CD8-positive, alpha-beta memory T cell (primary cell): ENCODE data around the gene SNCG. TPM values are rescaled to one million over a fixed set of nuclear protein-coding genes. Genes with fewer than 3 reads are reported as not detected.
"Not testable (repeated sequence)": the region's sequence is repeated elsewhere in the genome, so short reads cannot be mapped to it uniquely, and the experiment has no call there.

Experiments used
- CTCF ChIA-PET: fragments of 350-600 bp; sonication (Branson Sonifier 250); formaldehyde crosslinking; loops from one replicate; lab custom pipeline; 2021; ENCODE audit warnings: antibody characterized with exemption; lab: Charles Lee
- POLR2A ChIA-PET: fragments of 350-600 bp; sonication (Branson Sonifier 250); formaldehyde crosslinking; loops from one replicate; lab custom pipeline; 2021; ENCODE audit warnings: antibody characterized with exemption; lab: Charles Lee
- DNase-seq, 5 donors: peaks; one replicate each; pipeline versions ENCODE4 v3.0.0 to v3.0.0-alpha.2; 2020 to 2022; ENCODE audit warnings: mixed read lengths in 1 of 5
- H3K27ac ChIP-seq: one replicate; pipeline ENCODE4 v1.7.0; 2013; ENCODE audit warnings: low read depth, mild to moderate bottlenecking, low read length, moderate library complexity
- H3K27me3 ChIP-seq: 2 replicates; pipeline ENCODE4 v1.7.0; 2013; ENCODE audit warnings: low read length, mild to moderate bottlenecking; ENCODE audit not compliant: insufficient read depth, poor library complexity, severe bottlenecking
- H3K36me3 ChIP-seq: 2 replicates; pipeline ENCODE4 v1.7.0; 2013; ENCODE audit warnings: mild to moderate bottlenecking, low read length, moderate library complexity; ENCODE audit not compliant: insufficient read depth
- H3K4me1 ChIP-seq: 2 replicates; pipeline ENCODE4 v1.7.0; 2013; ENCODE audit warnings: mild to moderate bottlenecking, low read length, moderate library complexity; ENCODE audit not compliant: insufficient read depth
- H3K4me3 ChIP-seq: 2 replicates; pipeline ENCODE4 v1.7.0; 2013; ENCODE audit warnings: mild to moderate bottlenecking, low read length
- H3K9me3 ChIP-seq: 2 replicates; pipeline ENCODE4 v1.7.0; 2013; ENCODE audit warnings: mild to moderate bottlenecking, low read length
- H3K27ac Mint-ChIP-seq, 8 donors: one replicate each; pipeline ENCODE4 v1.8.0; 2020 to 2021; ENCODE audit warnings: mixed read lengths in 8 of 8, mild to moderate bottlenecking in 6 of 8, inconsistent platforms in 3 of 8, moderate library complexity in 3 of 8
- H3K27me3 Mint-ChIP-seq, 2 donors: one replicate each; pipeline ENCODE4 v1.8.0; 2020 to 2021; ENCODE audit warnings: mixed read lengths in 2 of 2, mild to moderate bottlenecking in 1 of 2, moderate library complexity in 1 of 2
- H3K36me3 Mint-ChIP-seq, 3 donors: one replicate each; pipeline ENCODE4 v1.8.0; 2020 to 2021; ENCODE audit warnings: mixed read lengths in 3 of 3, inconsistent platforms in 1 of 3, mild to moderate bottlenecking in 1 of 3
- H3K4me1 Mint-ChIP-seq, 3 donors: one replicate each; pipeline ENCODE4 v1.8.0; 2020 to 2021; ENCODE audit warnings: mixed read lengths in 3 of 3, inconsistent platforms in 1 of 3, mild to moderate bottlenecking in 1 of 3
- H3K4me3 Mint-ChIP-seq, 7 donors: one replicate each; pipeline ENCODE4 v1.8.0; 2020 to 2021; ENCODE audit warnings: mixed read lengths in 7 of 7, mild to moderate bottlenecking in 6 of 7, moderate library complexity in 4 of 7, inconsistent platforms in 2 of 7
- H3K9me3 Mint-ChIP-seq, 5 donors: one replicate each; pipeline ENCODE4 v1.8.0; 2020 to 2022; ENCODE audit warnings: mixed read lengths in 5 of 5, mild to moderate bottlenecking in 3 of 5, moderate library complexity in 2 of 5, inconsistent platforms in 1 of 5
- polyA plus RNA-seq: library from polyadenylated mRNA; unstranded; fragments of 300-500 nt; fragmentation: Illumina TruSeq; gene quantifications from one replicate; pipeline ENCODE4 v1.2.3, GENCODE V29; 2021
- total RNA-seq, 2 experiments: library from RNA; stranded (reverse); gene quantifications; one replicate each; pipeline ENCODE4 v1.2.3, GENCODE V29; 2021

SNCG gene
- total and polyA plus RNA-seq, 3 experiments from 2014 or later: not detected

DNA sequence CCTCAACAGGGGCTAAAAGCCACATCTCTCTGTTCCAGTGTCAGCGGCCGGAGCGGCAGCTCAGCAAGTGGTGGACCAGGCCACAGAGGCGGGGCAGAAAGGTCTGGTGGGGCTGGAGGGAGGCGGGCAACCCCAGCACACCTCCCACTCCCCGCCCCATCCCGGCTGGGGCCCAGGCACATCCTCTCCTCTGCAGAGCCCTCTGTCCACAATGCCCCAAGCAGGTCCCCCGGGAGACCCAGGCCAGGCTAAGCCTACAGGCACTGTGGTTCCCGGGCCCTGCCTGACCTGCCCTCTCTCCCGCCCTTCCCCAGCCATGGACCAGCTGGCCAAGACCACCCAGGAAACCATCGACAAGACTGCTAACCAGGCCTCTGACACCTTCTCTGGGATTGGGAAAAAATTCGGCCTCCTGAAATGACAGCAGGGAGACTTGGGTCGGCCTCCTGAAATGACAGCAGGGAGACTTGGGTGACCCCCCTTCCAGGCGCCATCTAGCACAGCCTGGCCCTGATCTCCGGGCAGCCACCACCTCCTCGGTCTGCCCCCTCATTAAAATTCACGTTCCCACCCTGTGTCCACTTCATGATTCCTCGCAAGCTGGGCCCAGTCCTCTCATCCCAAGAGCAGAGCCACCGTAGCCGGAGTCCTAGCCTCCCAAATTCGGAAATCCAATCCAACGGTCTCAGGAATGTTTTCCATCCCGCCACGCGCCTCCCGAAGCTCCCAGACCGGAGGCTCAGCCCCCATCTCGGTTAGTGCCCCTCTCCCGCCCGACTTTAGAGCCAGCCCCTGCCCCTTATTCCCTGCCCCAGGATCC, 12.0 kb downstream of the SNCG start:
- Mint-ChIP-seq H3K27me3 (peaks cover 0 to 2% of the 10 kb centered on the region in 2 donors), H3K27ac (peak overlapping the region; percentile 74 to 97 (median 89)), H3K4me1 (peaks cover 28 to 55% (median 38%) of the 10 kb centered on the region in 3 donors), H3K9me3 (no peaks in the 10 kb centered on the region), H3K36me3 (no peaks in the 10 kb centered on the region), H3K4me3 (peak overlapping the region; percentile 76 to 92 (median 82))
- peaks cover 46% of the 10 kb centered on the region for H3K4me1 ChIP-seq
- H3K27ac ChIP-seq: peak overlapping the region; percentile 61
- H3K4me3 ChIP-seq: peak overlapping the region; percentile 71
- no peaks in the 10 kb centered on the region for H3K36me3 ChIP-seq
- H3K27me3 ChIP-seq: no peaks in the 10 kb centered on the region
- no peaks in the 10 kb centered on the region for H3K9me3 ChIP-seq
- ChIA-PET CTCF (interaction anchor here (1.0 to 5.5 kb wide), 4 partner anchors 14 to 31 kb away, joined by 4 to 61 read pairs (median 6); partner anchors contain the start of gene MMRN2), POLR2A (interaction anchor here (0.6 to 1.3 kb wide), 10 partner anchors 10 to 1854 kb away, joined by 3 to 9 read pairs (median 4); partner anchors contain the start of genes ATAD1, BMPR1A, GLUD1 and SHLD2)
- no peak for DNase-seq

DNA sequence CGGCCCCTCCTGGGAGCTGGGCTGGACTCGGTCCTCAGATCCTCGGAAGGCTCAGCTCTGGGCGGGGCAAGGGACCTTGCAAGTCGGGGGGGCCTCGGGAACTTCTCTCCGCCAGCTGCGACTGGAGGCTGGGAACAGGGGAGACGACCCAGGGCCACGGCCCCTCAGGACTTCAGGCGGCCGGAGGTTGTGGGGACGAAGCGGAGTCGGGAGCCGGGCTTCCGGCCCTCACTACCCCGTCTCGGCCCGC, 12.5 kb downstream of the SNCG start:
- Mint-ChIP-seq H3K27me3 (peaks cover 0 to 2% of the 10 kb centered on the region in 2 donors), H3K36me3 (no peaks in the 10 kb centered on the region), H3K4me3 (peak overlapping the region; percentile 76 to 92 (median 82)), H3K9me3 (no peaks in the 10 kb centered on the region), H3K4me1 (peaks cover 24 to 50% (median 33%) of the 10 kb centered on the region in 3 donors), H3K27ac (peak overlapping the region; percentile 74 to 97 (median 89))
- ChIA-PET POLR2A (interaction anchor here (0.6 to 1.3 kb wide), 10 partner anchors 10 to 1854 kb away, joined by 3 to 9 read pairs (median 4); partner anchors contain the start of genes ATAD1, BMPR1A, GLUD1 and SHLD2), CTCF (interaction anchor here (1.0 to 1.7 kb wide), 3 partner anchors 14 to 31 kb away, joined by 4 to 7 read pairs (median 6); partner anchors contain the start of gene MMRN2)
- H3K36me3 ChIP-seq: no peaks in the 10 kb centered on the region
- peak overlapping the region; percentile 71 for H3K4me3 ChIP-seq
- H3K27me3 ChIP-seq: no peaks in the 10 kb centered on the region
- peak overlapping the region; percentile 61 for H3K27ac ChIP-seq
- DNase-seq: no peak
- no peaks in the 10 kb centered on the region for H3K9me3 ChIP-seq
- H3K4me1 ChIP-seq: peaks cover 42% of the 10 kb centered on the region

DNA sequence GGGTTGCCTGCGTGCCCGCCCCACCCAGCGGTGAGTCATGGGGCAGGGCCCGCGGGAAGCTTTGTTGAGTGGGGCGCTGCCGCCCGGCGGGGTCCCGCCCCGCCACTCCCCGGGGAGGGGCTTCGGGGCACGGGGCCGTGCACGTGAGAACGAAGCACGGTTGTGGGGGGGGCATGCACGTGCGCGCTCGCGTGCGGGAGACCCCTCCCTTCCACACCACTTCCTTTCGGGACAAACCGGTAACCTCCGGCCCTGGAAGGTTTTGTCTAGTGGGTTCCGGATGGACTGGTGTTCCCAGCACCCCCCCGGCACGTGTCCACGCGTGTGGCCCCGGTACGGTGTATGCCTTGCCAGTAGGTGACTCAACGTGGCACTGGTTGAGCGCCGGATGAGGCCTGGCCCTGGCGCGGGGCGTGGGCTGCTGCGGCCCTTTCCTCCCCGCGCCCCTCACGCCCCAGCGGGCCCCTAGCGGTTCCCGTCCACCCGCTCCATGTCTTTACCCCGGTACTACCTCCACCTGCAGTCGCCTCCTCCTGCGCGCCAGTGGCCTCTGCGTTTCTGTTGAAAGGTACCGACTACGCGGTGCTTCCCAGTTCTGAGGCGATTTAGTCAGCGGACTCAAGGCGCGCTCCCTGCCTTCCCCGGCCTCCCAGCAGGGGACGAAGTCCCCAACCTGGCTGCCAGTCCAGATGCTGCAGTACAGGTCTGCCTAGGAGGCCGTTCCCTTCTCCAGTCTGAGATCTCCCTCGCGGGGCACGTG, 13.0 kb downstream of the SNCG start:
- no peaks in the 10 kb centered on the region for H3K36me3 Mint-ChIP-seq
- peak overlapping the region; percentile 90 to 97 (median 94) for H3K27ac Mint-ChIP-seq
- CTCF ChIA-PET: interaction anchor here (1.0 to 1.7 kb wide), 3 partner anchors 15 to 32 kb away, joined by 4 to 7 read pairs (median 6); partner anchors contain the start of gene MMRN2
- Histone ChIP-seq H3K36me3 (no peaks in the 10 kb centered on the region), H3K27ac (peak overlapping the region; percentile 61), H3K4me3 (peak overlapping the region; percentile 71), H3K9me3 (no peaks in the 10 kb centered on the region), H3K27me3 (no peaks in the 10 kb centered on the region), H3K4me1 (peaks cover 37% of the 10 kb centered on the region)
- H3K4me3 Mint-ChIP-seq: peak overlapping the region; percentile 76 to 92 (median 82)
- peaks cover 18 to 45% (median 28%) of the 10 kb centered on the region in 3 donors for H3K4me1 Mint-ChIP-seq
- H3K27me3 Mint-ChIP-seq: peaks cover 0 to 2% of the 10 kb centered on the region in 2 donors
- DNase-seq: peak; percentile 86 to 95 (median 89)
- POLR2A ChIA-PET: interaction anchor here (0.6 to 1.3 kb wide), 10 partner anchors 11 to 1853 kb away, joined by 3 to 9 read pairs (median 4); partner anchors contain the start of genes ATAD1, BMPR1A, GLUD1 and SHLD2
- H3K9me3 Mint-ChIP-seq: no peaks in the 10 kb centered on the region

DNA sequence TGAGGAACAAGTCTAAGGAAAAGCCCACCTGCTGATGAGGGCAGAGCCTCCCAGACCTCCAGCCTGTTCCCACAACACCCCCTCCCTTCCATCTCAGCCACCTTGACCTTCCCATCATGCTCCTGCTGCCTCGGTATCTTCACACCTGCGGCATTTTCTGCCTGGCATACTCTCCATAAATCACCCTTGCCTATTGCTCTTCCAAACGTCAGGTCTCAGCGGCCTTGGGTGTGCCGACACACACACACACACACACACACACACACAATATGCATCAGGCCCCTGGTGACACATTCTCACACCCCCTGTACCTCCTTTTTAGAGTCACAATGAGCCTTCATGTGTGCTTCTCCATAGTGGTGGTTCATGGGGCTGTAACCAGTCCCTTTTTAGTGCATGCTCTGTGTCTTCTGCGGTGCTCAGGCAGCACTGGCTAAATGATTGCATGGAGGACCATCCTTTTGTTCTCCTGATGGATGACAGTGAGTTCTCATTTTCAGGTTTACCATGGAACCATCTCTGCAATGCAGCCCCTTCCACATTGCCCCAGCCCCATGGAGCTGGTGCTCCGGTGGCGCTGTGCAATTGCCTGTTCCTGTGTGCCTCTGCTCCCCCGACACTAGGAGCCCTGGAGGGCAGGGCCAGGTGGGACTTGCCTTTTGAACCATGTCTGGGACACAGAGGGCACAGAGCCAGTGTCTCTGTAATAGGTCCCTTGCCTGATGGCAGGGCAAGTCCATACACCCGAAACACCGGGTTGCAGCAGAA, 14.4 kb downstream of the SNCG start:
- Mint-ChIP-seq H3K4me3 (peak overlapping the region; percentile 4 to 66 (median 39)), H3K4me1 (peaks cover 15 to 35% (median 21%) of the 10 kb centered on the region in 3 donors), H3K36me3 (no peaks in the 10 kb centered on the region), H3K9me3 (no peaks in the 10 kb centered on the region), H3K27me3 (peaks cover 0 to 2% of the 10 kb centered on the region in 2 donors), H3K27ac (peak overlapping the region in 7 of 8 donors; percentile 7 to 86 (median 68))
- Histone ChIP-seq H3K9me3 (no peaks in the 10 kb centered on the region), H3K4me3 (no peak overlapping the region), H3K36me3 (no peaks in the 10 kb centered on the region), H3K27ac (no peak overlapping the region), H3K27me3 (no peaks in the 10 kb centered on the region), H3K4me1 (peaks cover 31% of the 10 kb centered on the region)
- no peak for DNase-seq
- ChIA-PET CTCF (no interaction called here), POLR2A (no interaction called here)

DNA sequence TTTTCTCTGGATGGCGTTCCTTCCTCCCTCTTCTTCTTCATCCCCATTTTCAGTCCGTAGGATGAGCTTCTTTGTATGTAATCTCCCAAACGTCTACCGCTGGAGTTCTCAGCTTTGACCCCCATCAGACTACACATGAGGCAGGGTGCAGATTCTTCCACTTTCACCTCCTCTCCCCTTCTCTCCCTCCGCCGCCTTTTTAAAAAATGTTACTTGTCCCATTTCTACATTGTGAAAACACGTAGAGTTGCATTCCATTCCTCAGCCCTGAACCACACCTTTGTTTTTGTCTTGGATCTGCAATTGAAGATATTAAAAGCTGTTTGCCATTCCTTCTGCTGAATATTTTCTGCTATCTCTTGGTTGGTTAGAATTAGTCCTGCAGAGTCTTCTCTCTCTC, 16.1 kb downstream of the SNCG start:
- Histone ChIP-seq H3K27ac (no peak overlapping the region), H3K4me1 (peaks cover 22% of the 10 kb centered on the region), H3K36me3 (no peaks in the 10 kb centered on the region), H3K4me3 (no peak overlapping the region), H3K9me3 (no peaks in the 10 kb centered on the region), H3K27me3 (no peaks in the 10 kb centered on the region)
- H3K27me3 Mint-ChIP-seq: peaks cover 0 to 2% of the 10 kb centered on the region in 2 donors
- POLR2A ChIA-PET: no interaction called here
- no peak for DNase-seq
- no peaks in the 10 kb centered on the region for H3K36me3 Mint-ChIP-seq
- peaks cover 15 to 27% (median 17%) of the 10 kb centered on the region in 3 donors for H3K4me1 Mint-ChIP-seq
- peak overlapping the region in 1 of 7 donors; percentile 71 for H3K4me3 Mint-ChIP-seq
- CTCF ChIA-PET: interaction anchor here (1.3 kb wide), 1 partner anchor 8 kb away, joined by 4 read pairs; no protein-coding TSS in a partner anchor
- H3K9me3 Mint-ChIP-seq: no peaks in the 10 kb centered on the region
- peak overlapping the region in 4 of 8 donors; percentile 41 to 64 (median 54) for H3K27ac Mint-ChIP-seq

DNA sequence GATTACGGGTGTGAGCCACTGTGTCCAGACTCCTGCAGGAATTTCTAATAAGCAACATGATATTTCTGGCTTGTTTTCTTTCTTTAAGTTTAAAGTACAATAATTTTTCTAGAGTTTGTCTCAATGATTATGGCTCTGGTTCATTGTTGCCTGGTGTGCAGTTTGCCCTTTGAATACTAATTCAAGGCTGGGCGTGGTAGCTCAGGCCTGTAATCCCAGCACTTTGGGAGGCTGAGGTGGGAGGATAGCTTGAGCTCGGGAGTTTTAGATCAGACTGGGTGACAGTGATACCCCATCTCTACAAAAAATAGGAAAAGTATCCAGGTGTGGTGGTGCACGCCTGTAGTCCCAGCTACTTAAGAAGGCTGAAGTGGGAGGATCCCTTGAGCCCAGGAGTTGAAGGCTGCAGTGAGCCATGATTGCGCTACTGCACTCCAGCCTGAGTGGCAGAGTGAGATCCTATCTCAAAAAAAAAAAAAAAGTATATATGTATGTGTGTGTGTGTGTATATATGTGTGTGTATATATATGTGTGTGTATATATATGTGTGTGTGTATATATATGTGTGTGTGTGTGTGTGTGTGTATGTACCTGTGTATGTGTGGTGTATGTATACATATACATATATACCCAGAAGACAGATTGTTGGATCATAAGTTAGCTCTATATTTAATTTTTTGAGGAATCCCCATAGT, 18.1 kb downstream of the SNCG start:
- Mint-ChIP-seq H3K36me3 (no peaks in the 10 kb centered on the region), H3K27ac (no peak overlapping the region), H3K4me3 (no peak overlapping the region), H3K4me1 (peaks cover 10% of the 10 kb centered on the region in 3 donors), H3K9me3 (no peaks in the 10 kb centered on the region), H3K27me3 (peaks cover 0 to 2% of the 10 kb centered on the region in 2 donors)
- no peak for DNase-seq
- Histone ChIP-seq H3K4me1 (peaks cover 6% of the 10 kb centered on the region), H3K27ac (no peak overlapping the region), H3K9me3 (no peaks in the 10 kb centered on the region), H3K27me3 (no peaks in the 10 kb centered on the region), H3K36me3 (no peaks in the 10 kb centered on the region), H3K4me3 (no peak overlapping the region)
- POLR2A ChIA-PET: no interaction called here
- CTCF ChIA-PET: interaction anchor here (1.3 kb wide), 1 partner anchor 10 kb away, joined by 4 read pairs; no protein-coding TSS in a partner anchor

DNA sequence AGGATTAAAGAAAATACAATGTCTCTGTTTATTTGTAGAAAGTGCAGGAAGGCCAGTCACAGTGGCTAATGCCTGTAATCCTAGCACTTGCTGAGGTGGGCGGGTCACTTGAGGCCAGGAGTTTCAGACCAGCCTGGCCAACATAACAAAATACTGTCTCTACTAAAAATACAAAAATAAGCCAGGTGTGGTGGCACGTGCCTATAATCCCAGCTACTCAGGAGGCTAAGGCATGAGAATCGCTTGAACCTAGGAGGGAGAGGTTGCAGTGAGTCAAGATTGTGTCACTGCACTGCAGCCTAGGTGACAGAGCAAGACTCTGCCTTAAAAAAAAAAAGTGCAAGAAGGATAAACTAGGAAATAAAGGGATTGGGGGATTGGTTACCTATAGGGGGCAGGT, 20.1 kb downstream of the SNCG start:
- H3K4me1 Mint-ChIP-seq, H3K27me3 Mint-ChIP-seq, H3K27ac ChIP-seq, H3K9me3 ChIP-seq, H3K4me1 ChIP-seq, DNase-seq, H3K27me3 ChIP-seq, H3K4me3 ChIP-seq, H3K36me3 Mint-ChIP-seq, H3K36me3 ChIP-seq, POLR2A ChIA-PET, H3K4me3 Mint-ChIP-seq, H3K9me3 Mint-ChIP-seq, CTCF ChIA-PET: not testable (repeated sequence)
- peak overlapping the region in 1 of 8 donors; percentile 58 for H3K27ac Mint-ChIP-seq
